HCT116 (cell line): ENCODE data around the gene ACACB. TPM values are rescaled to one million over a fixed set of nuclear protein-coding genes. Genes with fewer than 3 reads are reported as not detected.

Experiments
- ATAC-seq: fragments of 200-7000 bp; cut with Tn5 transposase; 2 replicates; pipeline ENCODE4 v1.9.1; 2020; ENCODE audit warnings: mild to moderate bottlenecking, moderate library complexity
- BruUV-seq: library from RNA; stranded (reverse); fragments of 400-500 nt; replicated peaks from 2 replicates; lab custom pipeline; 2021; lab: Mats Ljungman, UMichigan
- CTCF ChIA-PET: fragments of 300-600 bp; sonication (Branson Sonifier 250); formaldehyde crosslinking; loops from one replicate; lab custom pipeline; 2021; ENCODE audit warnings: antibody characterized with exemption; lab: Charles Lee
- POLR2A ChIA-PET: fragments of 300-600, 350-600 bp; sonication (Branson Sonifier 250); formaldehyde crosslinking; loops from one replicate; lab custom pipeline; 2021; ENCODE audit warnings: antibody characterized with exemption; lab: Charles Lee
- RAD21 ChIA-PET, 2 experiments: fragments of 300-600 bp; sonication (Branson Sonifier 250); formaldehyde crosslinking; loops; one replicate each; lab custom pipeline; 2023; ENCODE audit warnings: low total read pairs in 2 of 2; ENCODE audit not compliant: uncharacterized antibody in 2 of 2, unreplicated experiment in 2 of 2, low non-redundant PET in 1 of 2; lab: Charles Lee
- DNase-seq: peaks from one replicate; pipeline ENCODE4 v3.0.0-alpha.2; 2010; ENCODE audit warnings: low read depth, low spot score
- H2AFZ ChIP-seq: fragments of 200-600 bp; shearing (Covaris generic), sonication (generic); 2 replicates; pipeline ENCODE4 v1.6.1; 2017; ENCODE audit warnings: low read depth, mixed run types, mixed read lengths, antibody characterized with exemption, low read length; ENCODE audit not compliant: poor library complexity, severe bottlenecking
- H3K27ac ChIP-seq: 2 replicates; pipeline ENCODE4 v1.5.1; 2012; ENCODE audit warnings: low read depth, low read length
- H3K27me3 ChIP-seq: fragments of 200-600 bp; sonication (generic); 2 replicates; pipeline ENCODE4 v1.6.1; 2016; ENCODE audit warnings: mixed run types, low read length, mixed read lengths; ENCODE audit not compliant: insufficient read depth
- H3K36me3 ChIP-seq, 2 experiments: fragments of 200-500 bp in 1 of 2; fragments of 200-600 bp in 1 of 2; sonication (Bioruptor generic) in 1 of 2; sonication (generic) in 1 of 2; 2 replicates each; pipeline versions ENCODE4 v1.5.1 to v1.6.1; 2014 to 2016; ENCODE audit warnings: low read length in 2 of 2, inconsistent platforms in 1 of 2, mixed read lengths in 1 of 2, mixed run types in 1 of 2; ENCODE audit not compliant: insufficient read depth in 2 of 2, control insufficient read depth in 1 of 2
- H3K4me1 ChIP-seq, 2 experiments: fragments of 200-600 bp in 1 of 2; sonication (generic) in 1 of 2; 2 replicates each; pipeline versions ENCODE4 v1.5.1 to v1.6.1; 2012 to 2017; ENCODE audit warnings: low read length in 2 of 2, inconsistent platforms in 1 of 2, mild to moderate bottlenecking in 1 of 2, mixed read lengths in 1 of 2, mixed run types in 1 of 2, moderate library complexity in 1 of 2; ENCODE audit not compliant: insufficient read depth in 2 of 2, control insufficient read depth in 1 of 2
- H3K4me2 ChIP-seq: fragments of 200-600 bp; sonication (generic); 2 replicates; pipeline ENCODE4 v1.6.1; 2017; ENCODE audit warnings: mixed run types, low read length, mixed read lengths
- H3K4me3 ChIP-seq, 2 experiments: fragments of 200-600 bp in 1 of 2; sonication (generic) in 1 of 2; replicated peaks in 1 of 2; 2 replicates each; pipeline ENCODE4 v1.5.1; 2011 to 2016; ENCODE audit warnings: low read length in 2 of 2, control low read depth in 1 of 2, low read depth in 1 of 2, mild to moderate bottlenecking in 1 of 2, mixed read lengths in 1 of 2, mixed run types in 1 of 2
- H3K79me2 ChIP-seq: fragments of 200-600 bp; sonication (generic); 2 replicates; pipeline ENCODE4 v1.6.1; 2017; ENCODE audit warnings: mild to moderate bottlenecking, mixed run types, low read length, moderate library complexity, mixed read lengths; ENCODE audit not compliant: insufficient read depth
- H3K9ac ChIP-seq: fragments of 200-600 bp; sonication (generic); 2 replicates; pipeline ENCODE4 v1.6.1; 2016; ENCODE audit warnings: low read length, mixed read lengths
- H3K9me2 ChIP-seq: fragments of 200-600 bp; sonication (generic), shearing (Covaris generic); 2 replicates; pipeline ENCODE4 v1.6.1; 2017; ENCODE audit warnings: mixed run types, mild to moderate bottlenecking, moderate library complexity; ENCODE audit not compliant: insufficient read depth
- H3K9me3 ChIP-seq, 2 experiments: fragments of 200-500 bp in 1 of 2; fragments of 200-600 bp in 1 of 2; sonication (Bioruptor generic) in 1 of 2; sonication (generic) in 1 of 2; 2 replicates each; pipeline ENCODE4 v1.6.1; 2014 to 2017; ENCODE audit warnings: low read length in 2 of 2, mixed read lengths in 2 of 2, inconsistent platforms in 1 of 2, low read depth in 1 of 2, mild to moderate bottlenecking in 1 of 2, mixed run types in 1 of 2, moderate library complexity in 1 of 2; ENCODE audit not compliant: control insufficient read depth in 1 of 2, insufficient read depth in 1 of 2
- H4K20me1 ChIP-seq: fragments of 200-600 bp; sonication (generic), shearing (Covaris generic); 2 replicates; pipeline ENCODE4 v1.6.1; 2017; ENCODE audit warnings: mixed run types, mild to moderate bottlenecking, moderate library complexity; ENCODE audit not compliant: insufficient read depth
- CEBPB ChIP-seq: IDR thresholded peaks from 2 replicates; pipeline ENCODE4 v1.6.1; 2012; ENCODE audit warnings: low read depth
- CTCF ChIP-seq, 3 experiments: fragments of 200-600 bp in 1 of 3; sonication (generic) in 1 of 3; IDR thresholded peaks in 2 of 3; conservative IDR thresholded peaks in 1 of 3; 2 replicates each; pipeline ENCODE4 v1.5.1; 2012 to 2017; ENCODE audit warnings: low read depth in 2 of 3, low read length in 2 of 3, antibody characterized with exemption in 1 of 3, borderline replicate concordance in 1 of 3, control low read depth in 1 of 3, mild to moderate bottlenecking in 1 of 3, mixed read lengths in 1 of 3, mixed run types in 1 of 3, moderate library complexity in 1 of 3; ENCODE audit not compliant: insufficient read depth in 1 of 3
- ELF1 ChIP-seq: IDR thresholded peaks from 2 replicates; pipeline ENCODE4 v1.6.1; 2012; ENCODE audit warnings: low read depth, borderline replicate concordance
- EZH2phosphoT487 ChIP-seq: fragments of 200-600 bp; IDR thresholded peaks from 2 replicates; pipeline ENCODE4 v1.6.1; 2018; ENCODE audit warnings: antibody characterized with exemption, borderline replicate concordance
- FOSL1 ChIP-seq: IDR thresholded peaks from 2 replicates; pipeline ENCODE4 v1.6.1; 2012; ENCODE audit warnings: low read depth
- JUND ChIP-seq: IDR thresholded peaks from 2 replicates; pipeline ENCODE4 v1.6.1; 2012
- POLR2A ChIP-seq: IDR thresholded peaks from 2 replicates; pipeline ENCODE4 v1.7.0; 2011; ENCODE audit warnings: borderline replicate concordance; ENCODE audit not compliant: insufficient read depth, insufficient read length; ENCODE audit errors: extremely low read depth
- POLR2AphosphoS5 ChIP-seq: IDR thresholded peaks from 2 replicates; pipeline ENCODE4 v1.6.1; 2011; ENCODE audit warnings: mild to moderate bottlenecking, low read depth, low read length, moderate library complexity
- RAD21 ChIP-seq: IDR thresholded peaks from 2 replicates; pipeline ENCODE4 v1.6.1; 2012; ENCODE audit warnings: low read depth, mild to moderate bottlenecking
- ZNF274 ChIP-seq: fragments of 200-500 bp; sonication (Bioruptor generic); IDR thresholded peaks from 2 replicates; pipeline ENCODE4 v1.6.1; 2014; ENCODE audit warnings: mild to moderate bottlenecking, low read depth, low read length, inconsistent platforms
- intact Hi-C: fragments of 100-400 bp; cut with micrococcal nuclease; formaldehyde crosslinking; loops from 2 replicates; pipeline ENCODE4 v1.10.0; 2022
- total RNA-seq: library from RNA; stranded (reverse); gene quantifications from one replicate; pipeline ENCODE4 v1.2.1, GENCODE V29; 2021; ENCODE audit not compliant: unreplicated experiment

Gene ACACB
- total RNA-seq, 1 experiment from 2014 or later, result 11.1 TPM

GRCh38 chr12:109291117-109291516, 174.7 kb downstream of the ACACB start:
- no peak for DNase-seq
- no peaks in the 10 kb centered on the region for H3K4me1 ChIP-seq
- RAD21 ChIA-PET, result no interaction called here
- TF ChIP-seq POLR2AphosphoS5 (no peak), ZNF274 (no peak), RAD21 (no peak)
- TF ChIP-seq, all 23 proteins: peak for 0
- ChIA-PET POLR2A (no interaction called here), CTCF (no interaction called here)
- no peak for ATAC-seq
- H2AFZ ChIP-seq, result no peak overlapping the region
- H3K79me2 ChIP-seq, result no peaks in the 10 kb centered on the region
- H3K27me3 ChIP-seq, result no peaks in the 10 kb centered on the region
- no peaks in the 10 kb centered on the region for H3K36me3 ChIP-seq
- H3K4me3 ChIP-seq, result no peak overlapping the region
- BruUV-seq, result no TSS peak
- intact Hi-C loops, result no loop called here
- no peaks in the 10 kb centered on the region for H4K20me1 ChIP-seq
- H3K9me3 ChIP-seq, result no peaks in the 10 kb centered on the region
- no peak overlapping the region for H3K27ac ChIP-seq
- H3K9me2 ChIP-seq, result no peaks in the 10 kb centered on the region
- H3K9ac ChIP-seq, result no peak overlapping the region
- H3K4me2 ChIP-seq, result no peak overlapping the region

GRCh38 chr12:109291521-109292341, 175.3 kb downstream of the ACACB start:
- ChIA-PET RAD21 (no interaction called here), POLR2A (no interaction called here)
- Histone ChIP-seq H3K4me1 (no peaks in the 10 kb centered on the region), H3K27me3 (no peaks in the 10 kb centered on the region), H3K27ac (no peak overlapping the region), H3K9me3 (no peaks in the 10 kb centered on the region), H3K4me2 (no peak overlapping the region), H3K36me3 (no peaks in the 10 kb centered on the region), H3K4me3 (no peak overlapping the region)
- BruUV-seq, result no TSS peak
- no peak for ATAC-seq
- no peak for DNase-seq
- TF ChIP-seq CEBPB (no peak), FOSL1 (no peak), POLR2AphosphoS5 (no peak), EZH2phosphoT487 (no peak), ELF1 (no peak), POLR2A (no peak), CTCF (IDR thresholded peaks at IDR 0.05 in 2 of 3, conservative IDR thresholded peaks at IDR 0.05 in 1 of 3; ENCODE audit: borderline replicate concordance in 1 of 3, insufficient read depth in 1 of 3, low read depth in 2 of 3, low read length in 2 of 3) (no peak), JUND (no peak)
- TF ChIP-seq, all 23 proteins: peak for 0
- H4K20me1 ChIP-seq, result no peaks in the 10 kb centered on the region
- intact Hi-C loops, result no loop called here
- CTCF ChIA-PET, result no interaction called here
- no peaks in the 10 kb centered on the region for H3K9me2 ChIP-seq
- no peak overlapping the region for H3K9ac ChIP-seq
- no peaks in the 10 kb centered on the region for H3K79me2 ChIP-seq
- H2AFZ ChIP-seq, result no peak overlapping the region
